GM12878 (cell line): ENCODE measurements around the gene OR2H2. TPM values are rescaled to one million over a fixed set of nuclear protein-coding genes. Genes with fewer than 3 reads are reported as not detected.

Source experiments
- CHD4 ChIP-seq: fragments of 200-600 bp; sonication (generic); IDR thresholded peaks from 2 replicates; pipeline ENCODE4 v1.6.1; 2016; ENCODE audit warnings: mild to moderate bottlenecking
- EED ChIP-seq: sonication (generic); IDR thresholded peaks from 2 replicates; pipeline ENCODE4 v1.6.1; 2016; ENCODE audit warnings: antibody characterized with exemption, low read depth
- GABPA ChIP-seq: IDR thresholded peaks from 2 replicates; pipeline ENCODE4 v1.6.1; 2014; ENCODE audit warnings: antibody characterized with exemption, low read depth, mild to moderate bottlenecking, inconsistent platforms
- NRF1 ChIP-seq: conservative IDR thresholded peaks from 2 replicates; pipeline ENCODE4 v1.6.1; 2011; ENCODE audit warnings: mild to moderate bottlenecking, low read depth, low read length, improper control_type of control experiment
- ZNF622 ChIP-seq: fragments of 450-650 bp; IDR thresholded peaks from 2 replicates; pipeline ENCODE4 v1.6.1; 2017; ENCODE audit warnings: mild to moderate bottlenecking, inconsistent platforms
- polyA plus RNA-seq, 11 experiments: library from polyadenylated mRNA; depleted of rRNA in 4 of 11; unstranded in 6 of 11; stranded (reverse) in 5 of 11; fragments of >200 nt; fragmentation: Nextera tagmentation in 4 of 11; fragmentation: Illumina TruSeq in 1 of 11; extraction: Ambion mirVana in 4 of 11; extraction: Trizol in 1 of 11; gene quantifications; 1 replicate in 1 of 11; 2 replicates in 10 of 11; pipeline versions ENCODE4 v1.2.1 to v1.2.3, GENCODE V29; 2011 to 2016; ENCODE audit warnings: inconsistent platforms in 2 of 11, missing spikeins in 2 of 11, low read depth in 1 of 11
- total RNA-seq, 4 experiments: library from RNA; depleted of rRNA in 3 of 4; stranded (reverse); fragments of >200 nt in 3 of 4; fragmentation: Illumina TruSeq in 1 of 4; extraction: Trizol in 1 of 4; gene quantifications; 2 replicates each; pipeline versions ENCODE4 v1.2.1 to v1.2.3, GENCODE V29; 2013 to 2021
- TF ChIP-seq, protein P1 (sequence below): IDR thresholded peaks from 2 replicates; pipeline ENCODE4 v1.6.1; 2012; ENCODE audit warnings: low read length, inconsistent platforms
- TF ChIP-seq, protein P2 (sequence below): fragments of 450-650 bp; IDR thresholded peaks from 2 replicates; pipeline ENCODE4 v1.6.1; 2017; ENCODE audit warnings: mild to moderate bottlenecking, moderate library complexity
- TF ChIP-seq, protein P3 (sequence below): fragments of 450-650 bp; IDR thresholded peaks from 2 replicates; pipeline ENCODE4 v1.6.1; 2016; ENCODE audit warnings: mild to moderate bottlenecking, moderate library complexity, borderline replicate concordance

OR2H2 gene
- total and polyA plus RNA-seq, 10 of the 15 experiments (the other 5 are each of a cell fraction or from before 2014, with no cell fraction given): not detected

DNA sequence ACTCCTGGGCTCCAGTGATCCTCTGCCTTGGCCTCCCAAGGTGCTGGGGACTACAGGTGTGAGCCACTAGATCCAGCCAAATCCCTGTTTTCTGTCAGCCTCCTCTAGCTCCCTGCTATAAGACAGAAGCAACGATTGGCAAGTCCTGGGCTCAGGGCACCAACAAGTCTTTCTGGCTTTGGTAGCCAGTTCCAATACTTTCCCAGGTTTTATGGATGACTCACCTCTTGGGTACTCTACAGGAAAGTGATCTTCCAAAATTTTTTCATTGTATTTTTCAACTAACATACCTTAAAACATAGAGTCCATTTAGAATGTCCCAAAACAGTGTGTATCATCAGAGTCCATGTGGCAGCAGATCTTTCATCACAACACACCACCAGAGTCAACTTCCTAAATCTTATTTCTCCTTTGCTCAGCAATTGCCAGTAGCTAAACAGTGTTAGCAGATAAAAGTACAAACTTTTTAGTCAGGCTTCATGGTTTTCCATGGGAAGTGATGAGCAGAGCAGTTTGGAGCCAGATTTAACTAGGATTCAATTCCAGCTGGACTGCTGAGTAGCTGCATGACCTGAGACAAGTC, 34.7 kb downstream of the OR2H2 start (continued):
- TF ChIP-seq CHD4 (no peak), EED (no peak), GABPA (no peak), NRF1 (no peak), ZNF622 (no peak)
- TF ChIP-seq, protein P1, sequence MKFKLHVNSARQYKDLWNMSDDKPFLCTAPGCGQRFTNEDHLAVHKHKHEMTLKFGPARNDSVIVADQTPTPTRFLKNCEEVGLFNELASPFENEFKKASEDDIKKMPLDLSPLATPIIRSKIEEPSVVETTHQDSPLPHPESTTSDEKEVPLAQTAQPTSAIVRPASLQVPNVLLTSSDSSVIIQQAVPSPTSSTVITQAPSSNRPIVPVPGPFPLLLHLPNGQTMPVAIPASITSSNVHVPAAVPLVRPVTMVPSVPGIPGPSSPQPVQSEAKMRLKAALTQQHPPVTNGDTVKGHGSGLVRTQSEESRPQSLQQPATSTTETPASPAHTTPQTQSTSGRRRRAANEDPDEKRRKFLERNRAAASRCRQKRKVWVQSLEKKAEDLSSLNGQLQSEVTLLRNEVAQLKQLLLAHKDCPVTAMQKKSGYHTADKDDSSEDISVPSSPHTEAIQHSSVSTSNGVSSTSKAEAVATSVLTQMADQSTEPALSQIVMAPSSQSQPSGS: no peak
- TF ChIP-seq, protein P2, sequence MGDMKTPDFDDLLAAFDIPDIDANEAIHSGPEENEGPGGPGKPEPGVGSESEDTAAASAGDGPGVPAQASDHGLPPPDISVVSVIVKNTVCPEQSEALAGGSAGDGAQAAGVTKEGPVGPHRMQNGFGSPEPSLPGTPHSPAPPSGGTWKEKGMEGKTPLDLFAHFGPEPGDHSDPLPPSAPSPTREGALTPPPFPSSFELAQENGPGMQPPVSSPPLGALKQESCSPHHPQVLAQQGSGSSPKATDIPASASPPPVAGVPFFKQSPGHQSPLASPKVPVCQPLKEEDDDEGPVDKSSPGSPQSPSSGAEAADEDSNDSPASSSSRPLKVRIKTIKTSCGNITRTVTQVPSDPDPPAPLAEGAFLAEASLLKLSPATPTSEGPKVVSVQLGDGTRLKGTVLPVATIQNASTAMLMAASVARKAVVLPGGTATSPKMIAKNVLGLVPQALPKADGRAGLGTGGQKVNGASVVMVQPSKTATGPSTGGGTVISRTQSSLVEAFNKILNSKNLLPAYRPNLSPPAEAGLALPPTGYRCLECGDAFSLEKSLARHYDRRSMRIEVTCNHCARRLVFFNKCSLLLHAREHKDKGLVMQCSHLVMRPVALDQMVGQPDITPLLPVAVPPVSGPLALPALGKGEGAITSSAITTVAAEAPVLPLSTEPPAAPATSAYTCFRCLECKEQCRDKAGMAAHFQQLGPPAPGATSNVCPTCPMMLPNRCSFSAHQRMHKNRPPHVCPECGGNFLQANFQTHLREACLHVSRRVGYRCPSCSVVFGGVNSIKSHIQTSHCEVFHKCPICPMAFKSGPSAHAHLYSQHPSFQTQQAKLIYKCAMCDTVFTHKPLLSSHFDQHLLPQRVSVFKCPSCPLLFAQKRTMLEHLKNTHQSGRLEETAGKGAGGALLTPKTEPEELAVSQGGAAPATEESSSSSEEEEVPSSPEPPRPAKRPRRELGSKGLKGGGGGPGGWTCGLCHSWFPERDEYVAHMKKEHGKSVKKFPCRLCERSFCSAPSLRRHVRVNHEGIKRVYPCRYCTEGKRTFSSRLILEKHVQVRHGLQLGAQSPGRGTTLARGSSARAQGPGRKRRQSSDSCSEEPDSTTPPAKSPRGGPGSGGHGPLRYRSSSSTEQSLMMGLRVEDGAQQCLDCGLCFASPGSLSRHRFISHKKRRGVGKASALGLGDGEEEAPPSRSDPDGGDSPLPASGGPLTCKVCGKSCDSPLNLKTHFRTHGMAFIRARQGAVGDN: no peak
- TF ChIP-seq, protein P3, sequence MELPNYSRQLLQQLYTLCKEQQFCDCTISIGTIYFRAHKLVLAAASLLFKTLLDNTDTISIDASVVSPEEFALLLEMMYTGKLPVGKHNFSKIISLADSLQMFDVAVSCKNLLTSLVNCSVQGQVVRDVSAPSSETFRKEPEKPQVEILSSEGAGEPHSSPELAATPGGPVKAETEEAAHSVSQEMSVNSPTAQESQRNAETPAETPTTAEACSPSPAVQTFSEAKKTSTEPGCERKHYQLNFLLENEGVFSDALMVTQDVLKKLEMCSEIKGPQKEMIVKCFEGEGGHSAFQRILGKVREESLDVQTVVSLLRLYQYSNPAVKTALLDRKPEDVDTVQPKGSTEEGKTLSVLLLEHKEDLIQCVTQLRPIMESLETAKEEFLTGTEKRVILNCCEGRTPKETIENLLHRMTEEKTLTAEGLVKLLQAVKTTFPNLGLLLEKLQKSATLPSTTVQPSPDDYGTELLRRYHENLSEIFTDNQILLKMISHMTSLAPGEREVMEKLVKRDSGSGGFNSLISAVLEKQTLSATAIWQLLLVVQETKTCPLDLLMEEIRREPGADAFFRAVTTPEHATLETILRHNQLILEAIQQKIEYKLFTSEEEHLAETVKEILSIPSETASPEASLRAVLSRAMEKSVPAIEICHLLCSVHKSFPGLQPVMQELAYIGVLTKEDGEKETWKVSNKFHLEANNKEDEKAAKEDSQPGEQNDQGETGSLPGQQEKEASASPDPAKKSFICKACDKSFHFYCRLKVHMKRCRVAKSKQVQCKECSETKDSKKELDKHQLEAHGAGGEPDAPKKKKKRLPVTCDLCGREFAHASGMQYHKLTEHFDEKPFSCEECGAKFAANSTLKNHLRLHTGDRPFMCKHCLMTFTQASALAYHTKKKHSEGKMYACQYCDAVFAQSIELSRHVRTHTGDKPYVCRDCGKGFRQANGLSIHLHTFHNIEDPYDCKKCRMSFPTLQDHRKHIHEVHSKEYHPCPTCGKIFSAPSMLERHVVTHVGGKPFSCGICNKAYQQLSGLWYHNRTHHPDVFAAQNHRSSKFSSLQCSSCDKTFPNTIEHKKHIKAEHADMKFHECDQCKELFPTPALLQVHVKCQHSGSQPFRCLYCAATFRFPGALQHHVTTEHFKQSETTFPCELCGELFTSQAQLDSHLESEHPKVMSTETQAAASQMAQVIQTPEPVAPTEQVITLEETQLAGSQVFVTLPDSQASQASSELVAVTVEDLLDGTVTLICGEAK: no peak
